Hepatocyte (in vitro differentiated cells): ENCODE data around the gene TFEB. TPM values are rescaled to one million over a fixed set of nuclear protein-coding genes. Genes with fewer than 3 reads are reported as not detected.

Source experiments
- DNase-seq: peaks from one replicate; pipeline ENCODE4 v3.0.0-alpha.2; 2016; ENCODE audit warnings: low spot score
- H2AFZ ChIP-seq: fragments of 200-600 bp; sonication (generic); 2 replicates; pipeline ENCODE4 v1.6.0; 2016; ENCODE audit warnings: antibody characterized with exemption, mild to moderate bottlenecking
- H3K27ac ChIP-seq: fragments of 200-600 bp; sonication (generic); 2 replicates; pipeline ENCODE4 v1.5.1; 2016; ENCODE audit warnings: mild to moderate bottlenecking
- H3K27me3 ChIP-seq: fragments of 200-600 bp; sonication (generic); 2 replicates; pipeline ENCODE4 v1.6.1; 2016
- H3K36me3 ChIP-seq: fragments of 200-600 bp; sonication (generic); replicated peaks from 2 replicates; pipeline ENCODE4 v1.5.1; 2016; ENCODE audit warnings: low read depth; ENCODE audit not compliant: insufficient read depth
- H3K4me1 ChIP-seq: fragments of 200-600 bp; sonication (generic); 2 replicates; pipeline ENCODE4 v1.5.1; 2016; ENCODE audit warnings: mild to moderate bottlenecking, moderate library complexity; ENCODE audit not compliant: insufficient read depth
- H3K4me2 ChIP-seq: fragments of 200-600 bp; sonication (generic); 2 replicates; pipeline ENCODE4 v1.6.0; 2016
- H3K4me3 ChIP-seq: fragments of 200-600 bp; sonication (generic); 2 replicates; pipeline ENCODE4 v1.5.1; 2016; ENCODE audit warnings: mild to moderate bottlenecking
- H3K79me2 ChIP-seq: fragments of 200-600 bp; sonication (generic); 2 replicates; pipeline ENCODE4 v1.6.0; 2017; ENCODE audit warnings: mild to moderate bottlenecking
- H3K9me2 ChIP-seq: fragments of 200-600 bp; sonication (generic); replicated peaks from 2 replicates; pipeline ENCODE4 v1.6.0; 2017; ENCODE audit warnings: mild to moderate bottlenecking; ENCODE audit not compliant: insufficient read depth
- H3K9me3 ChIP-seq: fragments of 200-600 bp; sonication (generic); 2 replicates; pipeline ENCODE4 v1.5.1; 2016; ENCODE audit warnings: low read depth, mild to moderate bottlenecking
- H4K20me1 ChIP-seq: fragments of 200-600 bp; sonication (generic); 2 replicates; pipeline ENCODE4 v1.6.0; 2016; ENCODE audit warnings: mild to moderate bottlenecking; ENCODE audit not compliant: insufficient read depth, poor library complexity, severe bottlenecking
- CTCF ChIP-seq: fragments of 200-600 bp; sonication (generic); IDR thresholded peaks from 2 replicates; pipeline ENCODE4 v1.5.1; 2016; ENCODE audit warnings: antibody characterized with exemption, mild to moderate bottlenecking; ENCODE audit not compliant: poor library complexity
- EZH2 ChIP-seq: fragments of 200-600 bp; sonication (generic); IDR thresholded peaks from 2 replicates; pipeline ENCODE4 v1.6.1; 2016; ENCODE audit warnings: antibody characterized with exemption, mild to moderate bottlenecking, borderline replicate concordance
- EZH2phosphoT487 ChIP-seq: fragments of 200-600 bp; sonication (generic); IDR thresholded peaks from one replicate; pipeline ENCODE4 v1.6.1; 2018; ENCODE audit warnings: antibody characterized with exemption, mild to moderate bottlenecking, low read depth, moderate library complexity; ENCODE audit not compliant: unreplicated experiment, severe bottlenecking
- WGBS: methylation state at CpG from one replicate; pipeline ENCODE4 v1.1.6; 2016; ENCODE audit warnings: low lambda C conversion rate; ENCODE audit errors: missing lambda C conversion rate; 5-methylcytosine and 5-hydroxymethylcytosine counted together
- polyA plus RNA-seq: library from polyadenylated mRNA; unstranded; fragments of >200 nt; fragmentation: Nextera tagmentation; extraction: Ambion mirVana; gene quantifications from 2 replicates; pipeline ENCODE4 v1.2.1, GENCODE V29; 2016
- total RNA-seq: library from RNA; depleted of rRNA; stranded (reverse); fragments of >200 nt; gene quantifications from 2 replicates; pipeline ENCODE4 v1.2.3, GENCODE V29; 2014

Gene TFEB
- total and polyA plus RNA-seq, 2 experiments from 2014 or later, result 14.2 to 32.7 TPM

- H3K36me3 ChIP-seq, result no peaks in the 10 kb centered on the region
Measured at GRCh38 chr6:41713159-41713649, 22.2 kb downstream of the TFEB start.

GRCh38 chr6:41712651-41713103, 22.7 kb downstream of the TFEB start:
- Histone ChIP-seq H3K9me2 (no peaks in the 10 kb centered on the region), H3K27ac (no peak overlapping the region), H3K4me1 (peaks cover 23% of the 10 kb centered on the region), H3K27me3 (no peaks in the 10 kb centered on the region), H3K4me3 (no peak overlapping the region), H3K9me3 (no peaks in the 10 kb centered on the region), H3K4me2 (no peak overlapping the region), H3K79me2 (peaks cover 27% of the 10 kb centered on the region), H3K36me3 (no peaks in the 10 kb centered on the region), H4K20me1 (peaks cover 4% of the 10 kb centered on the region), H2AFZ (no peak overlapping the region)
- 83% methylated on average over 10 of the region's 10 CpGs for WGBS
- DNase-seq, result no peak
- TF ChIP-seq EZH2 (no peak), CTCF (no peak), EZH2phosphoT487 (no peak)

More at GRCh38 chr6:41713159-41713649, 22.2 kb downstream of the TFEB start:
- 74% methylated on average over 9 of the region's 9 CpGs for WGBS
- Histone ChIP-seq H4K20me1 (peaks cover 4% of the 10 kb centered on the region), H3K9me2 (no peaks in the 10 kb centered on the region), H3K79me2 (peaks cover 32% of the 10 kb centered on the region), H2AFZ (no peak overlapping the region), H3K4me2 (no peak overlapping the region), H3K4me1 (peaks cover 24% of the 10 kb centered on the region), H3K9me3 (no peaks in the 10 kb centered on the region), H3K27ac (no peak overlapping the region), H3K4me3 (no peak overlapping the region), H3K27me3 (no peaks in the 10 kb centered on the region)
- TF ChIP-seq EZH2phosphoT487 (no peak), CTCF (no peak), EZH2 (no peak)
- DNase-seq, result no peak

GRCh38 chr6:41711323-41712038, 23.9 kb downstream of the TFEB start:
- peaks cover 14% of the 10 kb centered on the region for H3K4me1 ChIP-seq
- no peaks in the 10 kb centered on the region for H3K9me3 ChIP-seq
- 97% methylated on average over 9 of the region's 9 CpGs for WGBS
- H3K9me2 ChIP-seq, result no peaks in the 10 kb centered on the region
- H3K27me3 ChIP-seq, result no peaks in the 10 kb centered on the region
- peaks cover 27% of the 10 kb centered on the region for H3K79me2 ChIP-seq
- H3K36me3 ChIP-seq, result no peaks in the 10 kb centered on the region
- H4K20me1 ChIP-seq, result peaks cover 4% of the 10 kb centered on the region
- TF ChIP-seq EZH2 (no peak), EZH2phosphoT487 (no peak), CTCF (no peak)
- H3K4me2 ChIP-seq, result no peak overlapping the region
- no peak for DNase-seq
- H2AFZ ChIP-seq, result no peak overlapping the region
- no peak overlapping the region for H3K4me3 ChIP-seq
- no peak overlapping the region for H3K27ac ChIP-seq
